AG04449 (cell line): ENCODE results near the gene TAMALIN.

Source experiments
- CTCF ChIA-PET: fragments of 350-600 bp; formaldehyde crosslinking; extraction: SDS; loops from one replicate; lab custom pipeline; 2021; ENCODE audit warnings: antibody characterized with exemption; lab: Yijun Ruan, JAX
- POLR2A ChIA-PET: fragments of 400-600, 350-600 bp; formaldehyde crosslinking; extraction: SDS; loops from one replicate; lab custom pipeline; 2020; ENCODE audit warnings: antibody characterized with exemption, inconsistent platforms; lab: Yijun Ruan, JAX
- DNase-seq: peaks from one replicate; pipeline ENCODE4 v3.0.0-alpha.2; 2010; ENCODE audit warnings: low read depth, low spot score
- H3K4me3 ChIP-seq: 2 replicates; pipeline ENCODE4 v1.5.1; 2011; ENCODE audit warnings: low read depth, mild to moderate bottlenecking, control low read depth, low read length
- TF ChIP-seq, protein P1 (sequence below): IDR thresholded peaks from one replicate; pipeline ENCODE4 v1.5.1; 2011; ENCODE audit warnings: mild to moderate bottlenecking, moderate library complexity, low read length, control low read depth, inconsistent platforms; ENCODE audit not compliant: insufficient read depth; ENCODE audit errors: missing control alignments

The TAMALIN gene

DNA sequence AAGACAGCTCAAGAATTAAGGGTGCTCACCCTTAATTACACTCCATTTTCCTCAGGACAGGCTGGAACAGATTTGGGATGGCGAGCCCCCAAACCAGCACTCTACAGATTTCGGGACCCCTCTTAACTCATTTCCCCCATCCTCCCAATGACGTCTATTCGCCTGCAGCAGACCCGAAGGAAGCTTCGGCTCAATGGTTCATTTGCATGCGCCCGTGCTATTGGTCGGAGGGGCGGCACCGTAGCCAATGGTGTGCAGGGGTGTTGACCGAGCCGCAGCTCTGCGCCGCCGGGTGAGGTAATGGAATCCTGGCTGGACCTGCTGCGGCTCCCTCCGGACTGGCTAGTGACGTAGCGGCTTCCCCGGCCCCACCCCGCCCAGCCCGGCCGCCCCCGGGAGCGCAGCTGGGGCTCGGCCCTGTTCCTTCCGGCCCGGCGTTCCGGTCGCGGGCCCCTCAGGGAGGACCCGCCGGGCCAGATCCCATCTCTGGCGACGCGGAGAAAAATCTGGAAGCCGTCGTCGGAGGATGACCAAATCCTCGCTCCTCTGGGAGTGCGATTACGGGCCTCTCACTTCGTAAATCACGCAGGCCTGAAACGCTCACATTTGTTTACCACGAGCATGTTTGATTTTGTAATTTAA is 26.2 kb downstream of the TAMALIN start:
- TF ChIP-seq, protein P1, sequence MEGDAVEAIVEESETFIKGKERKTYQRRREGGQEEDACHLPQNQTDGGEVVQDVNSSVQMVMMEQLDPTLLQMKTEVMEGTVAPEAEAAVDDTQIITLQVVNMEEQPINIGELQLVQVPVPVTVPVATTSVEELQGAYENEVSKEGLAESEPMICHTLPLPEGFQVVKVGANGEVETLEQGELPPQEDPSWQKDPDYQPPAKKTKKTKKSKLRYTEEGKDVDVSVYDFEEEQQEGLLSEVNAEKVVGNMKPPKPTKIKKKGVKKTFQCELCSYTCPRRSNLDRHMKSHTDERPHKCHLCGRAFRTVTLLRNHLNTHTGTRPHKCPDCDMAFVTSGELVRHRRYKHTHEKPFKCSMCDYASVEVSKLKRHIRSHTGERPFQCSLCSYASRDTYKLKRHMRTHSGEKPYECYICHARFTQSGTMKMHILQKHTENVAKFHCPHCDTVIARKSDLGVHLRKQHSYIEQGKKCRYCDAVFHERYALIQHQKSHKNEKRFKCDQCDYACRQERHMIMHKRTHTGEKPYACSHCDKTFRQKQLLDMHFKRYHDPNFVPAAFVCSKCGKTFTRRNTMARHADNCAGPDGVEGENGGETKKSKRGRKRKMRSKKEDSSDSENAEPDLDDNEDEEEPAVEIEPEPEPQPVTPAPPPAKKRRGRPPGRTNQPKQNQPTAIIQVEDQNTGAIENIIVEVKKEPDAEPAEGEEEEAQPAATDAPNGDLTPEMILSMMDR, result no peak
- peak; percentile 87 for DNase-seq
- ChIA-PET CTCF (interaction anchor here (0.8 to 32.6 kb wide), 8 partner anchors 8 to 847 kb away, joined by 3 to 1695 read pairs (median 210); partner anchors contain the start of genes ATG101, NR4A1, SMIM41 and TAMALIN), POLR2A (interaction anchor here (0.7 to 1.5 kb wide), 7 partner anchors 9 to 114 kb away, joined by 3 to 11 read pairs (median 3); partner anchors contain the start of genes ATG101 and NR4A1)
- H3K4me3 ChIP-seq, result peak overlapping the region; percentile 53

DNA sequence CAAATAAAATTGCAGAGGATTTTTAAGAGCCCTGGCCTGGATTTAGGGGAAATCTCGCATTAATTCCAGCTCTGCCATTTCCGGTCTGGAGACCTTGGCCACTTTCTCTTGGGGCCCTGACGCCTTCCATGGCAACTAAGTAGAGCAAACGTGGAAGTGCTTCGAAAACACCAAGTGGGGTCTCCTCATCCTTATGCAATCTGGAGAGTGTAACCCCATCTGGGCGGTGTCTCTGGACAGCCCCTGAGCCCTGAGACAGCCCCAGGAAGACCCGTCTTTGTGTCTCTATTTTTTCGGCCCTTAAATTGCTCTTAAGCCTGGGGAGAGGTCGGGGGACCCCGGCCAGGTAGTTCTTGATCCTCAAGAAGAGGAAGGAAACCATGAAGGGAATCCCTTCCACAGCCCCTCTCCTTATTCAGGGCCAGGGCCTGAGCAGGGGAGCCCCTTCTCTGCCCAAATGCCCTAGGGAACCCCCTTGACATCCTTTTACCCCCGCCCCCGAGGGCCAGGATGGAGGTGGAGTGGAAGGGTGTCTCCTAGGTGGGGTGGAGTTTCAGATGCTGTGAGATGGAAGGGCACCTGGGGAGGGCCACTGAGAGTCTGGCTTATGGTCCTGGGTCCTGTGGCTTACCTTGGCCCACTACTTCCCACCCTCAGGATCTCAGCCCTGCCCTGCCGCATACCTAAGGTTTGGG is 26.8 kb downstream of the TAMALIN start:
- peak overlapping the region; percentile 53 for H3K4me3 ChIP-seq
- TF ChIP-seq, protein P1, result no peak
- ChIA-PET POLR2A (interaction anchor here (0.8 to 1.5 kb wide), 5 partner anchors 11 to 114 kb away, joined by 3 to 11 read pairs (median 5); partner anchors contain the start of genes ATG101 and NR4A1), CTCF (interaction anchor here (1.4 to 32.6 kb wide), 6 partner anchors 20 to 846 kb away, joined by 4 to 1695 read pairs (median 556); partner anchors contain the start of genes ATG101, NR4A1, SMIM41 and TAMALIN)
- DNase-seq, result no peak

DNA sequence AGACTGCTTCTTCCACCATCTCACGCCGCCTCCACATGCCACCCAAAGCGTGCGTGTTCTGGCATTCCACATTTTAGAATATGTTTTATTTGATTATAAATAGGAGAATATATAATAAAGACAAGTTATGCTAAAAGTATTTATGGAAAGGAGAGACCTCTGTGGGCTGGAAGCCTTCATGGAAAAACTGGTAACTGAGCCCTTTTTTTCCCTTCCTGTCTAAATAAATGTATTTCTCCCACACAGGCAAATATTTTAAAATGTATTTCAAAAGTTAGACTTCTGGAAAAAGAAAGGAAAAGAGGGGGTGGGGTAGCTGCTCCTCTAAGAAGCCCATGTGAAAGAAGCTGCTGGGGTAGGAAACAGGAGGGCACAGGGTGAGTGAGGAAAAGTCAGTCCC is 28.4 kb downstream of the TAMALIN start:
- no peak overlapping the region for H3K4me3 ChIP-seq
- TF ChIP-seq, protein P1, result no peak
- CTCF ChIA-PET, result interaction anchor here (20.8 to 32.6 kb wide), 2 partner anchors 21 to 37 kb away, joined by 1081 to 1695 read pairs; partner anchors contain the start of genes ATG101, NR4A1, SMIM41 and TAMALIN
- POLR2A ChIA-PET, result no interaction called here
- no peak for DNase-seq

DNA sequence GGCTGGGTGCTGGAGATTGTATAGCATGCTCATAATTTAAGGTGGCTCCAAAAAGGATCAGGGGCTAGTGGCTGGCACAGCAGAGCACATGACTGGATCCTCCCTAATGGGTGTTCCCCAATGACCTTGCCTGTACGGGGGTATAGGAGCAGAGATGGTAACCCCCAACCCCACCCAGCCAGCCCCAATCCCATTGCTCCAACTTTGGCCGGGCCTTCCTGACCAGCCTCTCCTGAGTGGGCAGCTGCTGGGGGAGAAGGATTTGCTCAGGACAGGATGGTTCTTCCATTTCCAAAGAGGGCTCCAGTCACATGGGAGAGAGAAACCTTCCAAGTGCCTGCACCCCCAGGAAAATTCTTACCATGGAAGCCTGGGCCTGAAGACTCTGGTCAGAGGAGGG is 29.2 kb downstream of the TAMALIN start:
- DNase-seq, result no peak
- H3K4me3 ChIP-seq, result no peak overlapping the region
- ChIA-PET CTCF (interaction anchor here (1.0 to 32.6 kb wide), 3 partner anchors 11 to 36 kb away, joined by 3 to 1695 read pairs (median 98); partner anchors contain the start of genes ATG101, NR4A1 and SMIM41), POLR2A (no interaction called here)
- TF ChIP-seq, protein P1, result no peak

DNA sequence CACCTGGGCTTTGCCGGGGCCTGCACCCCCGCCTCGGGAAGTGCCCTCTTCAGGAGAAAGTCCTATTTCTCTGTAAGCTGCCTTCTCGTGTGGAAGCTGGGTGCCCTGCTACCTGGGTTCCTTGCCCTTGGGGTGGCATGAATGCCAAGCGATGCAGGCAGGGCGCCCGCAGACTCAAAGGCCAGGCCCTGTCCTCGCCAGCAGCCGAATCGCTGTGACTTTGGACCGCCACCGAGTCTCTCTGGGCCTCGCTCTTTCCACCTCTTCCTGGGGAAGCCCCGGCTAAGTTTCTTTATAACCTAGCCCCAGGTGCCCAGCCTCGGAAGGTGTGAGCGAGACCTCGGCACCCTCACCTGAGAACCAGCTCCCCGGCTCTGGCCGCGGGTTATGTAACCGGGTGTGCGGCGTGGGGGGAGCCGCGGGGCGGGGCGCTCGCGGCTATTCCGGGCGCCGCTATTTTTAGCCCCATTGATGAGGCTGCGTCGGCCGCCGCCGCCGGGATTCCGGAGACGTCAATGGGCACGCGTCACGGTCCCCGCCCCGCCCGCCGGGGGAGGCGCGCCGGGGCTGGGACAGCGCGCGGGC is 29.9 kb downstream of the TAMALIN start:
- TF ChIP-seq, protein P1, result no peak
- ChIA-PET POLR2A (interaction anchor here (0.5 to 0.6 kb wide), 3 partner anchors 15 to 838 kb away, joined by 3 to 4 read pairs (median 3); partner anchors contain the start of gene NR4A1), CTCF (interaction anchor here (1.0 to 32.6 kb wide), 5 partner anchors 10 to 43 kb away, joined by 3 to 1695 read pairs (median 4); partner anchors contain the start of genes ATG101, NR4A1 and SMIM41)
- DNase-seq, result no peak
- H3K4me3 ChIP-seq, result peak overlapping the region; percentile 62
